Left lung (tissue), 10 donors: ENCODE measurements around the gene JAZF1. TPM values are rescaled to one million over a fixed set of nuclear protein-coding genes. Genes with fewer than 3 reads are reported as not detected.

ENCODE experiments used
- ATAC-seq: fragments of 200-7000 bp; cut with Tn5 transposase; one replicate; pipeline ENCODE4 v1.9.1; 2020; ENCODE audit warnings: moderate library complexity
- DNase-seq, 4 donors: peaks; one replicate each; pipeline ENCODE4 v3.0.0-alpha.2; 2013 to 2020
- H3K27ac ChIP-seq, 2 donors: fragments of 200-600 bp; sonication (generic) in 1 of 2; one replicate each; pipeline versions ENCODE4 v1.5.0 to v1.8.0; 2020 to 2021
- H3K27me3 ChIP-seq, 2 donors: fragments of 200-600 bp; sonication (generic) in 1 of 2; one replicate each; pipeline versions ENCODE4 v1.5.0 to v1.8.0; 2020 to 2021
- H3K36me3 ChIP-seq, 2 donors: fragments of 200-600 bp; sonication (generic) in 1 of 2; one replicate each; pipeline versions ENCODE4 v1.5.0 to v1.8.0; 2020 to 2021
- H3K4me1 ChIP-seq, 2 donors: fragments of 200-600 bp; one replicate each; pipeline ENCODE4 v1.8.0; 2021
- H3K4me3 ChIP-seq, 2 donors: fragments of 200-600 bp; sonication (generic) in 1 of 2; one replicate each; pipeline versions ENCODE4 v1.5.0 to v1.8.0; 2020 to 2021; ENCODE audit warnings: mild to moderate bottlenecking in 1 of 2
- H3K9me3 ChIP-seq, 2 donors: fragments of 200-600 bp; sonication (generic) in 1 of 2; one replicate each; pipeline versions ENCODE4 v1.5.0 to v1.8.0; 2020 to 2021
- intact Hi-C, 2 donors: fragments of 100-400 bp; cut with DNase I; formaldehyde crosslinking; loops; one replicate each; pipeline versions ENCODE4 v1.11.2 to v1.14.2; 2022
- polyA plus RNA-seq, 6 donors: library from polyadenylated mRNA; unstranded; fragments of 120-200 nt; gene quantifications; one replicate each; pipeline ENCODE4 v1.2.1, GENCODE V29; 2013; ENCODE audit not compliant: insufficient read length in 6 of 6
- total RNA-seq, 2 donors: library from RNA; stranded (reverse); fragmentation: NEBNext Ultra II Directional; extraction: Animal tissue kit (Norgen Biotek cat#: 25700); gene quantifications; one replicate each; pipeline ENCODE4 v1.2.1, GENCODE V29; 2021
- TF ChIP-seq, protein P1 (sequence below), 2 donors: fragments of 200-600 bp; sonication (generic) in 1 of 2; IDR thresholded peaks; one replicate each; pipeline versions ENCODE4 v1.5.0 to v1.8.0; 2021; ENCODE audit warnings: antibody characterized with exemption in 2 of 2
- donor health status: DM: no; HTN: yes; CAD: no.
- donor health status: DM: no; HTN: no; CAD: no.

Gene JAZF1
- total and polyA plus RNA-seq, 8 donors: 11.1 to 18.2 (median 13.8) TPM

DNA sequence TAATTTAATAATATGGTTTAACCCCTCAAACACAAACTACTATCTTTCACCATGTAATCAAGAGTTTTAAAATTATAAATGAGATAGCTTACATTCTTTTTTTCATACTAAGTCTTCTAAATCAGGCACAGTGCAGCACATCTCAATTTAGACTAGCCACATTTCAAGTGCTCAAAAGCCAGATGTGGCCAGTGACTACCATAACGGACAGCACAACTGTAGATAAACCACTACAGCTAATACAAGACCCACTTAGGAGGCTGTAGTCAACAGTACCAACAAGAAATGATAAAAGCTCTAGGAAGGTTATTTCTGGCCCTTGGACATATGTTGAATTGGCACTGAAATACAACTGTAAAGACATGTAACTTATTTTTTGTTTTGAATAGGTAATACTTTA lies 65.3 kb downstream of the JAZF1 start:
- TF ChIP-seq, protein P1, sequence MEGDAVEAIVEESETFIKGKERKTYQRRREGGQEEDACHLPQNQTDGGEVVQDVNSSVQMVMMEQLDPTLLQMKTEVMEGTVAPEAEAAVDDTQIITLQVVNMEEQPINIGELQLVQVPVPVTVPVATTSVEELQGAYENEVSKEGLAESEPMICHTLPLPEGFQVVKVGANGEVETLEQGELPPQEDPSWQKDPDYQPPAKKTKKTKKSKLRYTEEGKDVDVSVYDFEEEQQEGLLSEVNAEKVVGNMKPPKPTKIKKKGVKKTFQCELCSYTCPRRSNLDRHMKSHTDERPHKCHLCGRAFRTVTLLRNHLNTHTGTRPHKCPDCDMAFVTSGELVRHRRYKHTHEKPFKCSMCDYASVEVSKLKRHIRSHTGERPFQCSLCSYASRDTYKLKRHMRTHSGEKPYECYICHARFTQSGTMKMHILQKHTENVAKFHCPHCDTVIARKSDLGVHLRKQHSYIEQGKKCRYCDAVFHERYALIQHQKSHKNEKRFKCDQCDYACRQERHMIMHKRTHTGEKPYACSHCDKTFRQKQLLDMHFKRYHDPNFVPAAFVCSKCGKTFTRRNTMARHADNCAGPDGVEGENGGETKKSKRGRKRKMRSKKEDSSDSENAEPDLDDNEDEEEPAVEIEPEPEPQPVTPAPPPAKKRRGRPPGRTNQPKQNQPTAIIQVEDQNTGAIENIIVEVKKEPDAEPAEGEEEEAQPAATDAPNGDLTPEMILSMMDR (IDR thresholded peaks at IDR 0.05): no peak
- H3K4me1 ChIP-seq: peaks cover 0 to 10% of the 10 kb centered on the region in 2 donors
- no peaks in the 10 kb centered on the region for H3K36me3 ChIP-seq
- DNase-seq (no peak), ATAC-seq (no peak)
- H3K27me3 ChIP-seq: no peaks in the 10 kb centered on the region
- H3K9me3 ChIP-seq: no peaks in the 10 kb centered on the region
- intact Hi-C loops: no loop called here
- no peak overlapping the region for H3K27ac ChIP-seq
- H3K4me3 ChIP-seq: no peak overlapping the region

DNA sequence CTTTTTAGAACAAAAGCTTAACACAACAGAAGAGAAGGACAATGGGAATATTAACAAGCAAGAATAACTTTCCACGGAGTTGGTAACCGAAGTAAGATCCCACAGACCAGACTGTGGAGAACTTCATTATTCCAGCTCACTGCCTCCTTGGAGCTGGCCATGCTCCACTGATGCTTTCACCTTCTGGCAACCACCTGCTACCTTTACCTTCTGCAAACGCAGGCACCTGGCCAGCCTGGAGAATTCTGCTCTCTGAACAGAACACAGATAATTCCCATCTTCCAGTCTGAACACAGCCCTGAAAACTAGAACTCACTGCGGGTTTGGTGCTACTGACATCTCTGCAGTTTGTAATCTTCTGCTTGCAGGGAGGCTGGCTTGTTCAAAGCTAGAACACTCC lies 66.5 kb downstream of the JAZF1 start:
- TF ChIP-seq, protein P1 (IDR thresholded peaks at IDR 0.05): no peak
- no peaks in the 10 kb centered on the region for H3K9me3 ChIP-seq
- H3K27ac ChIP-seq: no peak overlapping the region
- intact Hi-C loops: no loop called here
- H3K4me3 ChIP-seq: no peak overlapping the region
- ATAC-seq (no peak), DNase-seq (no peak)
- no peaks in the 10 kb centered on the region for H3K36me3 ChIP-seq
- no peaks in the 10 kb centered on the region for H3K27me3 ChIP-seq
- peaks cover 0 to 10% of the 10 kb centered on the region in 2 donors for H3K4me1 ChIP-seq

DNA sequence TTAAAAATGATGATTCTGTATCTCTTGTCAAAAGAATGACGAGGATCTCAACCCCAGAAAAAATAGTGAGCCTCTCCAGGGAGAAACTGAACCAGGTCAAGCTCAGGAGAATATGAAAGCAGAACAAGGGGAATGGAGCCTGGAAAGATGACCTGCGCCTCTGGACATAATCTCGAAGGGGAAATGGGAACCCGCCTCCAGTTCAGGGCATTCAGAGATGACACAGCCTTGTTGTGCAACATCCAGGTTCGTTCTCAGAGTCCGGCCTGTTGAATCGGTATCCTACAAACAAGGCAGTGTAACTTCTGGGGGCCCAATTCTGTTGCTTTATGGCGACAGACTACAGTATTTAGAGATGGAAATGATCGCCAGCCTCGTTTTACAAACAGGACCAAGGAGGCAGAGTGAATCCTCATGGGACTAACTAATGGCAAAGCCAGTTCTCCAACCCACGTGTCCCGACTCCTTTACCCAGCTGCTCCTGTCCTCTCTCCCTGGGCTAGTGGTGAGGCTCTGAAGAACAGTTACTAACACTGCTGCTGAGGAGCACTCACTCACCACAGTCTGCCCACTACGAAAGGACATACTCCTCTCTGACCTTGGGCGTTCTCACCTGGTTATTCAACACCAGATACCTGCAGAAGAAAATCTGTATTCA lies 67.6 kb downstream of the JAZF1 start:
- no peaks in the 10 kb centered on the region for H3K27me3 ChIP-seq
- H3K9me3 ChIP-seq: no peaks in the 10 kb centered on the region
- H3K4me1 ChIP-seq: peaks cover 0 to 10% of the 10 kb centered on the region in 2 donors
- intact Hi-C loops: no loop called here
- no peak overlapping the region for H3K4me3 ChIP-seq
- TF ChIP-seq, protein P1 (IDR thresholded peaks at IDR 0.05): no peak
- DNase-seq (no peak), ATAC-seq (peak; percentile 45)
- H3K27ac ChIP-seq: no peak overlapping the region
- H3K36me3 ChIP-seq: no peaks in the 10 kb centered on the region

DNA sequence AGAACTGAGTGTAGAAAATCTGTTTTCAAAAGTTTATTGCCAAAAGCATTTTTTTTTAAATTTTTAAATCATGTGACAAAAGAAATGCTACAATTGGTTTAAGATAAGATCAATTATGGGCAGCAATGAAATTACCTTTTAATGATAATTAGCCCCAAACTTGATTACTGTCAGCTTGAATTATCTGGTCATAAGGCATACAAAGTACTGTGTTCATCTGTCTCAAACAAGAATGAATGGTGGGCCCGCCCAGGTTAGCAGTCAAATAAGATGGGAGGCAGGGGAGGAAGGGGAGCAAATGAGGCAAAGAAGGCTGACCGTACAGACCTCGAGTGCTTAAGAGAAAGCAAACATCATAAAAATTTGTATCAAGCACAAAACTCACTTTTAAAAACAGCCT lies 68.1 kb downstream of the JAZF1 start:
- DNase-seq: no peak
- no peak overlapping the region for H3K27ac ChIP-seq
- ATAC-seq: no peak
- no peaks in the 10 kb centered on the region for H3K9me3 ChIP-seq
- no peaks in the 10 kb centered on the region for H3K36me3 ChIP-seq
- TF ChIP-seq, protein P1 (IDR thresholded peaks at IDR 0.05): no peak
- H3K4me1 ChIP-seq: peaks cover 0 to 10% of the 10 kb centered on the region in 2 donors
- intact Hi-C loops: no loop called here
- no peak overlapping the region for H3K4me3 ChIP-seq
- no peaks in the 10 kb centered on the region for H3K27me3 ChIP-seq

DNA sequence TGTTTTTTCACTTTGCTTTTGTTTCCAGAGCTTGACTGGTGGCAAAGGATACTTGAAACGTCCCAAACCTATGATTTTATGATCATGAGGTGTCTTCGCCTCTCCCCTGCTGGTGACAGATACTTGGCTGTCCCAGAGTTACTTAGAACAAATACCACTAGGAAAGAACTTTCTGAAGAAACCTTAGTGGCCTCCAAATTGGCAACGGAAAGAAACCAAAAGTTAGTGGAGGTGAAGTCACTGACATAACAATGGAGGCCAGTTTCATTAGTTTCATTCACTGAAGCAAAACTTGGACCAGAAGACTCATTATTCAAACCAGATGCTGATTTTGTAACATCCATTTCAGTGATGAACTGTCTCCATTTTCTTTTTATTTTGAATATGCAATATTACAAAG lies 68.6 kb downstream of the JAZF1 start:
- no peak for ATAC-seq
- Histone ChIP-seq H3K4me3 (no peak overlapping the region), H3K36me3 (no peaks in the 10 kb centered on the region), H3K9me3 (no peaks in the 10 kb centered on the region), H3K4me1 (peaks cover 0 to 10% of the 10 kb centered on the region in 2 donors), H3K27ac (no peak overlapping the region), H3K27me3 (no peaks in the 10 kb centered on the region)
- DNase-seq: no peak
- intact Hi-C loops: no loop called here
- TF ChIP-seq, protein P1 (IDR thresholded peaks at IDR 0.05): no peak
